ENCODE data around the gene TBATA. TPM values are rescaled to one million over a fixed set of nuclear protein-coding genes. Genes with fewer than 3 reads are reported as not detected.

Gene TBATA
- polyA plus RNA-seq, 3 donors, result not detected

DNA sequence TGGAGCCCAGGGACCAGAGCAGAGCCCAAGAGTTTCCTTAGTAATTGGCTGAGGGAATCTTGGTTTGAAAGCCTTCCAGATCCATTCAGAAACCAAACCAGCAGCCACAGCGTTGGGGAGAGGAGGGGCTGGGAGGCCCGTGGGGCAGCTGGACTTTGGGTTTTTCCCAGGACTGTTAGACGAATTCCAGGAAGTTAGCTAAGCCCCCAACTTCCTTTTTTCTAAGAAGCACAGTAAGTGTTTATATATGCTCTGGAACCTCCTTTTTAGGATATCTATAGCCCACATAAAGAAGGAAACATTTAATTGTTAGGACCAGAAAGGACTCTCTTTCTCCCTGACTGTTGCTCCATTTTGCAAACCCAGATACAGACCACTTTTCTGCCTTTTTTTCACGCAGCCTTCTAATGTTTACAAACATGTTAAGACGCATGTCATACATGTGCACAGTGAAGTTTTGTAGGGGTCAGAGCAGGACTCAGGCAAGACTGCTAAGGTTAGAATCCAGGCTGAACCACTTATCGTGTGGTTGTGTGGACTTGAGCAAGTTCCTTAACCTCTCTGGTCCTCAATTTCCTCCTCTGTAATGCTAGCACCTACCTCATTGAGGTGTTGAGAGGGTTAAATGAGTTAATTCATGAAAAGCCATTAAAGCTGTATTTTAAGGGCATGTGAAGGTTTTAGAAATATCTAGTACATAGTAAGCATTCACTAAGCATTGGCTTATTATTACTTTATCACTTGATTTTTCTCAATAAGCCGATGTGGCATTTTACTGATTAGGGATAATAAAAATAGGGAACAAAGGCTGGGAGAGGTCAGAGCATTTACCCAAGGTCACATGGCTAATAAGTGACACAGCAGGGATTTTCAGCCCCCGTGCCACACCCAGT, 42.4 kb downstream of the TBATA start:
- peaks cover 0 to 5% (median 0%) of the 10 kb centered on the region in 7 donors for H3K9me3 Mint-ChIP-seq
- H3K27me3 Mint-ChIP-seq (ENCODE audit: low read depth in 3 of 3), result peaks cover 0 to 5% (median 1%) of the 10 kb centered on the region in 3 donors
- TF ChIP-seq, protein P1, sequence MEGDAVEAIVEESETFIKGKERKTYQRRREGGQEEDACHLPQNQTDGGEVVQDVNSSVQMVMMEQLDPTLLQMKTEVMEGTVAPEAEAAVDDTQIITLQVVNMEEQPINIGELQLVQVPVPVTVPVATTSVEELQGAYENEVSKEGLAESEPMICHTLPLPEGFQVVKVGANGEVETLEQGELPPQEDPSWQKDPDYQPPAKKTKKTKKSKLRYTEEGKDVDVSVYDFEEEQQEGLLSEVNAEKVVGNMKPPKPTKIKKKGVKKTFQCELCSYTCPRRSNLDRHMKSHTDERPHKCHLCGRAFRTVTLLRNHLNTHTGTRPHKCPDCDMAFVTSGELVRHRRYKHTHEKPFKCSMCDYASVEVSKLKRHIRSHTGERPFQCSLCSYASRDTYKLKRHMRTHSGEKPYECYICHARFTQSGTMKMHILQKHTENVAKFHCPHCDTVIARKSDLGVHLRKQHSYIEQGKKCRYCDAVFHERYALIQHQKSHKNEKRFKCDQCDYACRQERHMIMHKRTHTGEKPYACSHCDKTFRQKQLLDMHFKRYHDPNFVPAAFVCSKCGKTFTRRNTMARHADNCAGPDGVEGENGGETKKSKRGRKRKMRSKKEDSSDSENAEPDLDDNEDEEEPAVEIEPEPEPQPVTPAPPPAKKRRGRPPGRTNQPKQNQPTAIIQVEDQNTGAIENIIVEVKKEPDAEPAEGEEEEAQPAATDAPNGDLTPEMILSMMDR (IDR thresholded peaks at IDR 0.05), result no peak
- H3K36me3 Mint-ChIP-seq, result no peaks in the 10 kb centered on the region
- peak overlapping the region in 1 of 2 donors; percentile 5 for H3K27ac ChIP-seq (ENCODE audit: low read depth in 1 of 2, low read length in 2 of 2)
- H3K27me3 ChIP-seq (ENCODE audit: control insufficient read depth in 2 of 2, insufficient read depth in 2 of 2, low read length in 2 of 2), result no peaks in the 10 kb centered on the region
- peak; percentile 19 to 78 (median 42) for DNase-seq
- intact Hi-C loops (cut with micrococcal nuclease), result no loop called here
- no peaks in the 10 kb centered on the region for H4K20me1 ChIP-seq (ENCODE audit: insufficient read depth, low read length)
- no peak overlapping the region for H3K4me3 ChIP-seq (replicated peaks in 1 of 3; ENCODE audit: low read depth in 2 of 3, low read length in 3 of 3)
- H3K4me1 ChIP-seq (ENCODE audit: control insufficient read depth in 1 of 2, insufficient read depth in 2 of 2, low read length in 2 of 2), result peaks cover 19 to 35% of the 10 kb centered on the region in 2 donors
- no peak overlapping the region for H2AFZ ChIP-seq (ENCODE audit: insufficient read depth, low read depth, low read length, poor library complexity, severe bottlenecking)
- no peaks in the 10 kb centered on the region for H3K36me3 ChIP-seq (replicated peaks in 1 of 2; ENCODE audit: control insufficient read depth in 1 of 2, insufficient read depth in 2 of 2, low read length in 2 of 2)
- H3K4me1 Mint-ChIP-seq, result peaks cover 19% of the 10 kb centered on the region
- no peaks in the 10 kb centered on the region for H3K79me2 ChIP-seq (ENCODE audit: insufficient read depth, low read length)
- peak overlapping the region in 1 of 2 donors; percentile 64 for H3K4me3 Mint-ChIP-seq
- peak overlapping the region; percentile 9 for H3K4me2 ChIP-seq (replicated peaks; ENCODE audit: extremely low read depth, low read length, poor library complexity, severe bottlenecking)
- H3K9ac ChIP-seq (ENCODE audit: insufficient read depth, low read length, poor library complexity, severe bottlenecking), result peak overlapping the region; percentile 20
- H3K27ac Mint-ChIP-seq, result no peak overlapping the region
- 64% methylated on average over 1 of the region's 8 CpGs for WGBS (ENCODE audit: insufficient coverage)
- no peaks in the 10 kb centered on the region for H3K9me3 ChIP-seq (replicated peaks in 1 of 2; ENCODE audit: control insufficient read depth in 1 of 2, insufficient read depth in 1 of 2, low read length in 2 of 2)

DNA sequence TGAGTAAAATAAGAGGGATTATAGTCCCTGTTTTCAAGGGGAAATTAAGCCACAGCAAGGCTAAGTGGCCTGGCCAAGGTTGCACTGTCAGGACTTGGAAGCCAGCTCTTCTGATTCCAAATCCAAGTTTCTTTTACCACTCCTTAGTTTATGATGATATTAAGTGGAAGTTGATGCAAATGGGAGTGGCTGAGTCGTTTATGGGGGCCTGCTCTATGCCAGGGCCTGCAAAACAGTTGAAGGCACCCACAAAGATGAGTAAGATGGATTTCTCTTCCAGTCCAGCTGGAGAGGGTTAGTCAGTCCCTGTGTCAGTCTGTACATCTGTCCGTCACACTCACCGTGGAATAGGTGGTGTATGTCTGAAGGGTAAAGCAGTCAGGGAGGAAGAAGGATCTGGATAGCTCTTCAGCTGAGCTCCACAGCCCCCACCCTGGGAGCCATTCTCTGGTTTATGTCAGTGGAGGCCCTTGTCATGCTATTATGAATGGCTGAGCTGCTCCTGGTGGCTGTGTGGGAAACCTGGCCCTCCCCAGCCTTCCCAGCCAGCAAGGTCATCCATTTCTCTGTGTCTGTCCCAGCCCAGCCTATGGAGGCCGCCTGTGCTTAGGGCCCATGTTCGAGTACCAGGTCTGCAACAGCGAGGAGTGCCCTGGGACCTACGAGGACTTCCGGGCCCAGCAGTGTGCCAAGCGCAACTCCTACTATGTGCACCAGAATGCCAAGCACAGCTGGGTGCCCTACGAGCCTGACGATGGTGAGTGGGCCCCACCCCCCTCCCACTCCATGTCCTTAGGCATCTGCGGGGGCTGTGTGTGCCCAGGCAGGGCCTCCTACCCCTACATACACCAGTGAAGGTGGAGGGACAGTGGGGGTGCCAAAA, 44.5 kb downstream of the TBATA start:
- Mint-ChIP-seq H3K4me3 (no peak overlapping the region), H3K4me1 (peaks cover 19% of the 10 kb centered on the region), H3K36me3 (no peaks in the 10 kb centered on the region), H3K27ac (no peak overlapping the region), H3K27me3 (ENCODE audit: low read depth in 3 of 3) (peaks cover 0 to 3% (median 1%) of the 10 kb centered on the region in 3 donors), H3K9me3 (peaks cover 0 to 3% (median 0%) of the 10 kb centered on the region in 7 donors)
- no peak for DNase-seq
- intact Hi-C loops (cut with micrococcal nuclease), result no loop called here
- H3K36me3 ChIP-seq (replicated peaks in 1 of 2; ENCODE audit: control insufficient read depth in 1 of 2, insufficient read depth in 2 of 2, low read length in 2 of 2), result no peaks in the 10 kb centered on the region
- H3K79me2 ChIP-seq (ENCODE audit: insufficient read depth, low read length), result no peaks in the 10 kb centered on the region
- peaks cover 19 to 35% of the 10 kb centered on the region in 2 donors for H3K4me1 ChIP-seq (ENCODE audit: control insufficient read depth in 1 of 2, insufficient read depth in 2 of 2, low read length in 2 of 2)
- no peaks in the 10 kb centered on the region for H3K27me3 ChIP-seq (ENCODE audit: control insufficient read depth in 2 of 2, insufficient read depth in 2 of 2, low read length in 2 of 2)
- no peak overlapping the region for H3K4me2 ChIP-seq (replicated peaks; ENCODE audit: extremely low read depth, low read length, poor library complexity, severe bottlenecking)
- 98% methylated on average over 4 of the region's 12 CpGs for WGBS (ENCODE audit: insufficient coverage)
- no peak overlapping the region for H3K4me3 ChIP-seq (replicated peaks in 1 of 3; ENCODE audit: low read depth in 2 of 3, low read length in 3 of 3)
- H3K9ac ChIP-seq (ENCODE audit: insufficient read depth, low read length, poor library complexity, severe bottlenecking), result no peak overlapping the region
- TF ChIP-seq, protein P1 (IDR thresholded peaks at IDR 0.05), result no peak
- no peaks in the 10 kb centered on the region for H3K9me3 ChIP-seq (replicated peaks in 1 of 2; ENCODE audit: control insufficient read depth in 1 of 2, insufficient read depth in 1 of 2, low read length in 2 of 2)
- no peak overlapping the region for H2AFZ ChIP-seq (ENCODE audit: insufficient read depth, low read depth, low read length, poor library complexity, severe bottlenecking)
- no peak overlapping the region for H3K27ac ChIP-seq (ENCODE audit: low read depth in 1 of 2, low read length in 2 of 2)
- no peaks in the 10 kb centered on the region for H4K20me1 ChIP-seq (ENCODE audit: insufficient read depth, low read length)
